Hippocampal formation (tissue), 2 donors: ENCODE data around the gene ASCL2.
"Not testable (repeated sequence)": the region's sequence is repeated elsewhere in the genome, so short reads cannot be mapped to it uniquely, and the experiment has no call there.

Source experiments
- DNase-seq, 2 donors: peaks; one replicate each; lab custom pipeline; 2025; lab: John Stamatoyannopoulos, UW

Gene ASCL2

DNA sequence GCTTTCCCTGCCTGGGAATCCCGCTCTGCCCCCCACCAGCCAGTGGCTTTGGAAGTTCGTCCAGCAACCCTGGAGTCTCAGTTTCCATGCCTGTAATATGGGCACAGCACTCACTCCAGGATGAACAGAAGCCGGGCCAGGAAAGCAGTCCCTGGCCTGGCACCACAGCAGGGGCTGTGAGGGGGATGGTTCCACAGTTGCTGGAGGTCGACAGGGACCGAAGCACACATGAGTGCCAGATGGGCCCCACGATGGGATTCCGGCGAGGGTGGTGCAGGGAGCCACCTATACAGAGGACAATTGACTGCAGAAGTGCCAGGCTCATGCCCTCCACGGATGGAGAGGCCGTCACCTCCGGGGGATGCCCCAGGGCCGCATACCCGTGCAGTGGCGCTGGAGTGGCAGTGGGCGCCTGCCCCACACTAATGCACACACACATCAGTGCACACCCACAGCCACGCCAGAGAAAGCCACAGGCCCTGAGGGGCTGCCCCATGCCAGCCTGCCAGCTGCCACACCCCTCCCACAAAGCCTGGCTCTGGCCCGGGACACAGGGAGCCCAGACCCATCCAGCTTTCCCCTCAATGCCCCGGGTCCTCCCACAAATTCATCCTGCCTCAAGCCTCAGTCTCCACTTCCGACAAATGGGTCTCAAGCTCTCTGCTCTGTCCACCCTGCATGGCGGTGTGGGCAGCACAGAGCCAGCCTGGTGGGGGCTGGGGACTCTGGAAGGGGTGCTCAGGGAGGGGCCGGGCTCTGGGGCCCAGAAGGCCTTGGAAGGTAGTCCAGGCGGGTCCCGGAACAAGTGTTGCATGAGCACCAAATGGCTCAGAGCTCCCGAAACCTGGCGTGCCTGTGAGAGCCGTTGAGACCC, 9.7 kb downstream of the ASCL2 start:
- DNase-seq: no peak

DNA sequence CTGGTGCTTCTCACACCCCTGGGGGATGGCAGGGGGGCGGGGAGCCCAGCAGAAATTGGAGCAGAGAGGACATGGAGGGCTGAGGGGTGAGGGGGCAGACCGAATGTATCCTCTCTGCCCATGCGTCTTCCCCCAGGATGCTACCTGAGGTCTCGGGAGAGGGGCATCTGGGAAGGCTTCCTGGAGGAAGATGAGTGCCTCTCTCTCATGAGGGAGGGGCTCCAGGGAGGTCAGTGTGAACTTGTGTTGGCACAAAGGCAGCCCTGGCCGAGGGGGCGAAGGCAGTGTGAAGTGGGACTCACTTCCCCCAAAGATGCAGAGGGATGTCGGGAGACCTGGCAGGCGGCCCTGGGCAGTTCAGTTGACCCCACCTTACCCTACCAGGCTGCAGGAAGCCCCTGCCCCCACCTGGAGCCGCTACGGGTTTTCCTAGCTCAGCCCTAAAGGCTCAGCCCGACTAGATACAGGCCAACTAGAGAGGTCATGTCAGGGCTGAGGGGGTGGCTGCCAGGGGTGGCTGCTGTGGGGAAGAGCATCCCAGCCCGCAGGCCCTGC, 10.4 kb downstream of the ASCL2 start:
- DNase-seq: no peak

DNA sequence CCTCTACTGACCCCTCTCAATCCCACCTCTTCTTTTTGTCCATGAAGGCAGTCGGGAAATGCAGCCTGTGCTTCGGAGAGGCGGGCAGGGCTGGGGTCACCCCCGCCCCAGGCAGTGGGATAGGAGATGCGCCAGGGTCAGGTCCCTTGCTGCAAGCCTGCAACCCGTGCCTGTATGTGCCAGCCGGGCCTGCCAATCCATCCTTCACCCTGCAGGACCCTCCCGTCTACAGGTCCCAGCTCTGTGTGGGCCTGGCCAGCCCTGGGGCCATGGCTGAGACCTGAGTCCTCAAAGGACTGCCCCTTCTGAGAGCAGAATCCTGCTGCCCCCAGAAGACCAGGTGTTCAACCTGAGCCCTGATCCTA, 10.9 kb downstream of the ASCL2 start:
- no peak for DNase-seq

DNA sequence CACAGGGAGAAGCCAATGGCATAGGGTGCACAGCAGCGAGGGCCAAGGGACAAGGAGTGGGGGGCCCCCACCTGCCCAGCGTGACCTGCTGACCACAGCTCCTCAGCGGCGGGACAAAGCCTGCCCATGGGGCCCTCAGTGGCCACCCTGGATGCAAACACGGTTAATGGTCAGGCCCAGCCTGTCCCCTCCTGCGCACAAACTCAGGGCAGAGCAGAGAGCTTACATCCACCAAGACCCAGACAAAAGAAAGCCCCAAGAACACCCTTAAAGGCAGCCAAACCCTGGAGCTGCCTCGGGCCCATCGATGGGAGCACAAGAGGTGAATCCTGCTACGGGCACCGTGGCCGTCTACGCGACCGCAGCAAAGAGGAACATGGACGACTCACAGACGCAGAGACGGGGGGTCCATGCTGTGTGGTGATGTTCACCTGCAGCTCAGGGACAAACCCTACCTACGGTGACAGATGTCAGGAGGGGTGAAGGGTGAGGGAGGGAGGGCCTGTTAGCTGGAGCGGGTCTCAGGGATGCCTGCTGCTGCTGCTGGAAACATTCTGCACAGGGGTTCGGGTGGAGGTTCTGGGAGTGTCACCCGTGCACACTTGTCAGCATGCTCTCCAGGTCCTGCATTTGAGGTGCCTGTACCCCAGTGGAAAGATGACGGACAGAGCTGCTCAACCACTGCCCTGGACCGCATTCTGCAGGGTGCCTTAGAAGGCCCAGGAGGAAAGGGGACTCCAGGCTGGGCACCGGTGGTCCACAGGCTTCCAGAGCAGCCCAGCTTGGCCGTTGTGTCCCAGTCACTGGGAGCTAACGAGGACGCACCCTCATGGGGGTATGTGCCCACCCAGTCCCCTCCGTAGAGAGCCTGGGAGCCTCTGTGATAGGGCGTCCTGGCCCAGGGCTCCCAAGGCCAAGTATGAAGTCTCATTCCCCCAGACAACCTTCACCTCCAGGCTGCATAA, 11.6 kb downstream of the ASCL2 start:
- no peak for DNase-seq

DNA sequence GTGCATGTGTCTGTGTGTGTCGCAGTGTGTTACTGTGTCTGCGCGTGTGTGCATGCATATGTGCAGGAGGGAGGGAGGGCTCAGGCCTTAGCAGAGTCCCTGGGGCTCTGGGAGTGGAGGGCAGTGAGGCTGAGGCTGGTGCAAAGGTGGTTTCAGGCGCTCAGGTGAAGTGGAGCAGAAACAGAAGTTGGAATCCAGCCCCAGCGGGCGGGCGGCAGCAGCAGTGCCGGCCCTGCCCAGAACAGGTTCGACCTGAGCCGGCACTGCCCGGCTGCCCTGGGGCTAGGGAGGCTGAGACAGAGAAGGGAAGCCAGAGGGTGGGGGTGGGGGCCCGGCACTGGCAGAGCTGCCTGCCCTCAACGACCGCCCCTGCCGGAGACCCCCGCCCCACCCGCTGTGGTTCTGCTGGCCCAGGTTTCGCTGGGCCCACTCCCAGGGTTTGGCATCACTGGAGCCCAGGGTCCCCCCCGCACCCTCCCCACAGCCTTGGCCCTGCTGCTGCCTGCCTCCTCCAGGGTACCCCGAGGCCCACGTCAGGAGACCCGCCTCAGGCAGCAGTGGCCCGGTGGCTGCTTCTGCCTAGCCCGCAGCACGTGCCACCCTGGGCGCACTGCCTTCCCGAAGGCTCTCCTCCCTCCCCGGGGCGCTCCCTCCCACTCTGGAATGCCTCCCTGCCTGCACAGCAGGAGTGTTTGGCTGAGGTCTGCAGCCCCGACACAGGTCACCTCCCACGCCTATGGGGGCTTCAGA, 13.3 kb downstream of the ASCL2 start:
- DNase-seq: no peak

DNA sequence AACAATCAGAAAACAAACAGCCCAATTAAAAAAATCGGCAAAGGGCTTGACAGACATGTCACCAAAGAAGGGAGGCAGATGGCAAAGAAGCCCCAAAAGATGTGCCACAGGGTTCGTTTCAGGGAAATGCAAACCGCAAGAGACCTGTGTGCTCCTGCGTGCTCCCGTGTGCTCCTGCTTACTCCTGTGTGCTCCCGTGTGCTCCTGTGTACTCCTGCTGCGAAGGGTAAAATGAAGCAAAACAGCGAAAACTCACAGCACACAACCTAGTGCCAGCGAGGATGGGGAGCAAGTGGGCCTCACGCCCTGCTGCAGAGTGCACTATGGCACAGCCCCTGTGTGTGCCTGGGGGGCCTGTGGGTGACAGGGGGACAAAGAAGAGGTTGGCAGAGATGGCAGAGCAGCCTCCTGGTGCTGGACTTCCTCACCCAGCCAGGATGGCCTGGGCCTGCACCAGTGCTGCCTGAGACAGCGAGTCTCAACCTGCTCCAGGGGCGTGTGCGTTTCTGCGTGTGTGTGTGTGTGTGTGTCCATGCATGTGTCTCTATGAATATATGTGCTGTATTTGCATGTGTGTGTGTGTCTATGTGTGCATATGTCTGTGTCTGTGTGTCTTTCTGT, 14.0 kb downstream of the ASCL2 start:
- no peak for DNase-seq

DNA sequence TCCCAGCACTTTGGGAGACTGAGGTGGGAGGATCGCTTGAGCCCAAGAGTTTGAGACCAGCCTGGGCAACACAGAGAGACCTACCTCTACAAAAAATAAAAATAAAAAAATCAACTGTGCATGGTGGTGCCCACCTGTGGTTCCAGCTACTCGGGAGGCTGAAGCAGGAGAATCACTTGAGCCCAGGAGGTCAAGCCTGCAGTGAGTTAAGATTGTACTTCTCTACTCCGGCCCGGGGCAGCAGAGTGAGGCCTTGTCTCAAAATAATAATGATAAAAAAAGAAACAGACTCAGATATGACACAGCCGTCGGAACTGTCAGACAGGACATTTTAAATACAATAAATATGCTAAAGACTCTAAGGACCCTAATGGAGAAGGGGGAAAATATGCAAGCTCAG, 18.4 kb downstream of the ASCL2 start:
- DNase-seq: no peak

DNA sequence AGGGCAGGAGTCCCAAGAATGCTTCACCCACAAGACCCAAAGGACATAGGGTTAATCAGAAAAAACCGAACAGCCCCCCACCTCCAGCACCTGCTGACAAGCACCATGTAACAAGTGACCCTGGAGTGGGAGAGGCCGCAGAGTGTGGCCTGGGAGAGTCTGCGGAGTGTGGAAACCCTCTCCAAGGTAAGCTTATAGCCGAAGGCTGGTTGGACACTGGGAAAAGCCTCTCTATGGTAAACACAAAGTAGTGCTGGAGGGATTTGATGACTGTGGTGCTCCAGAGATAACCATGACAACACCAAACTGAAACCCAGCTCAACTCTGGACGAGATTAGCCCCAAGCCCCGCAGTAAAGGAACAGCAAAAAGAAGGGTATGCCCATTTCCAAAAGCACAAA, 19.2 kb downstream of the ASCL2 start:
- no peak for DNase-seq

DNA sequence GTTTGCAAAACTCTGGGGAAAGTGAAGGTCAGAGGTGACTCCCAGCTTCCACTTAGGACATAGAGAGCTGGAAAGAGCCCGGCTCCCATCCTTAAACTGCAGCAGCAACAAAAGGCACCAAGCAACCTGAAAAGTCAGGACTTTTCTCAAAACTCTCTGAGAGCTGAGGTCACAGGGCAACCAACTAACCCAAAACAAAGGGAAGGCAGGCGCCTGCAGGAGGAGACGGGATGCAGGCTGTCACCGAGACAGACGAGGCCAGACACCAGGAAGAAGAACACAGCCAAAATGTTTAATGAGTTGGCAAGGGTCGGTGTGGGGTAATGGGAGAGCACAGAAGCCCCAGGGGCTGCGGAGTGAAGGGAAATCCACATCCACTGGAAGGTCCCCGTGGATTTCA, 19.9 kb downstream of the ASCL2 start:
- no peak for DNase-seq

DNA sequence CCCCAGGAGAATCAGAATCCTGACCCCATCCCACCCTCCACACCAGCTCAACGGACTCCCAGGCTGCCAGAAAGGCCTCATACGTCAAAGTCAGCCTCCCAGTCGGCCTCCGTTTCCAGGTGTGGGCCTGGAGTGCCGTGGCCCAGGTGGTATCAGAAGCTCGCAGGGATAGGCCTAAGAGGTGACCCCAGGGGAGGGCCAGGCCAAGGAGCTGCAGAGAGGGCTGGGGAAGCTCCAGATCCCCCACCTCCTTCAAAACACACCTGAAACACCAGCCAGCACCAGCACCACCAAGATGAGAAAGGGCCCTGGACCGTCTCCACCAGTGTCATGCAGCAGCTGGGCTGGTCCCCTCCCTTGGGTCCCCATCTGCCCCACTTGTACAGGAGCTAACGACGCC, 20.3 kb downstream of the ASCL2 start:
- DNase-seq: no peak

DNA sequence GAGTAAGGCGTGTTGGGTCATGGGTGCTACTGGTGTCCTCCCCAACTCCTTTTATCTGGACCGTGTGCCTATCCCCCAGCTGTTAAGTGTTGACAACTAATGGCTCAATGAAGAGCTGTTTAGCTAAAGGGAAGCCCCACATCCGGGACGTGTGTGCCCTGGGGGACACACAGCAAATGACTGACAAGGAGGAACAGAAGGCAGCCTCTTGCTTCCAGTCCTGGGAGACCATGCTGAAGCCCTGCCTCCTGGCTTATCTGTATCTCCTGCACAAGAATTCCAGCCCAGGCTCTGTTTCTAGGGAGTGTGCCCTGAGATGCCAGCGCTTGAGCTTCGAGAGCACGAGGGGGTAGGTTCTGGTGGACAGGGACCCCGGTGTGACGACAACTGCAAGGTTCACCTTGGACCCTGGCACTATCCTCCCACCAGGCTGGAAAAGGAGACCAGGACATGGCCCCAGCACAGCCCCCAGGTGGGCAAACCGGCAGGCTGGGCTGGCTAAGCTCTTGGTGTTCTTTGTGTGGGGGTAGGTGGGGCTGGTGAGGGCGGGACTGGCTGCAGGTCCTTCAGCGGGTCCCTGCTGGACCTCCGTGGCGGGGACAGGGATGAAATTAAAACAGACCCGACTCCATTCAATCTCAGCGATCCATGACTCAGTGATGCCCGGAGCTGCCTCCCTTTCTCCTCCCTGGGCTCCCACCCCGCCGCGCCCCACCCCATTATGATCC, 21.0 kb downstream of the ASCL2 start:
- no peak for DNase-seq

DNA sequence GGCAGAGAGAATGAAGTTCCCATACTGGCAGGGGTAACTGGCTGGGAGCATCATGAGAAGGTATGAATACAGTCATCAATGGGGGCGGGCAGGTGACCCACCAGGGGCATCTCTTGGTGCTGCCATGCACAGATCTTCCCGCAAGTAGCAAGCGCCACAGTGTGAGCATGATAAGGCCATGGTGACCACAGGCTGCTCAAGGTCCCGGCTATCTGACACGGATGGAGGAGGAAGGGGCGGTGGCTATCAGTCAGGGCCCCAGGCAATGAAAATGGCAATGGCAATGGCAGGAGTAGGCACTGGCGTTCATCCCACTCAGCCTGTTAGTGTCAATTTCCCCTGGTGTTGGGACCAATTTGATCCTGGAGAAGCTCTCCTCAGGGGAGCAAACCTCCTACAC, 21.6 kb downstream of the ASCL2 start:
- DNase-seq: no peak

DNA sequence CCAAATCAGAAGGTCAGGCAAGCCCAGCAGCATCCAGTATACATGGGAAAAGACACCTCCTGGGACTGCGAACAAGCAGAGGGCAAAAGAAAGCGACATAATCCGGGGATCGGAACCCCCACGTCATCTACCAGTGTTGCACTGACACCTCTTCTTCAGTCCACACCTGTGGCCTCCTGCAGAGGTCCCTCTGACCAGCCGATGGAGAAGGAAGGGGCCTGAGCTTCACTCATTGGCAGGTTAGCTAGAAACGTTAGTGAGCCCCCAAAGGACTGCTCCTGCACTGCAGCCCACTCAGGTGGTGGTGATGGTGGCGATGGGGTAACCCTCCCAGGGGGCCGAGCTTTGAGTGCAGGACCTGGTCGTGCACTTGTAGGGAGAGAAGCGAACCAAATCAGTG, 22.1 kb downstream of the ASCL2 start:
- DNase-seq: no peak

DNA sequence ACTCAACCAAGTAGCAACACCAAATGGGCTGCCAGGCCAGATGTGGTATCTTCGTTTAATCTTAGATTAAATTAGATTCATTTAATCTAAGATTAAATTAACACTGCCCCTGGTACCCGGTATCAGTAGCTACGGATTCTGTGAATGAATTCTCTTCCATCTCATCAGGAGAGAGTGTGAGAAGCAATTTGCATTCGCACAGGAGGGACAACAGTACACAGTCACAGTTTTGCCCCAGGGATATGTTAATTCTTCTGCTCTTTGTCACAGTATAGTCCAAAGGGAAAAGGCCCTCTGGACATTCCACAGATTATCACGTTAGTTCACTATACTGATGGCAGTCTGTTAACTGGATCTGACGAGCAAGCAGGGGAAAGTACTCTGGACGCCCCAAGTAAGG, 22.9 kb downstream of the ASCL2 start:
- DNase-seq: no peak

DNA sequence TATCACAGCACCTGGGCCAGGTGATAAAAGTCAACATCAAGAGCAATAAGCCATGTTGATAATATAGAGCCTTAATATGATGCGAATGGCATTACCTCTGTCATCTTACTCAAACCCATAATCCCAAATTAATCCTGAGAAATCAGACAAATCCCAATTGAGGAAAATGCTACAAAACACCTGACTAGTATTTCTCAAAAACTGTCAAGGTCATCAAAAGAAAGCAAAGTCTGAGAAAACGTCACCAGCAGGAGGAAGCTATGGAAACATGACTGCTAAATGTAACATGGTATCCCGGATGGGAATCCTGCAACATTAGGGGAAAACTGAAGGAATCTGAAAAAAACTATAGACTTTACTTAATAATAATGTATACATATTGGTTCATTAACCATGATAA, 29.6 kb downstream of the ASCL2 start:
- DNase-seq: no peak

DNA sequence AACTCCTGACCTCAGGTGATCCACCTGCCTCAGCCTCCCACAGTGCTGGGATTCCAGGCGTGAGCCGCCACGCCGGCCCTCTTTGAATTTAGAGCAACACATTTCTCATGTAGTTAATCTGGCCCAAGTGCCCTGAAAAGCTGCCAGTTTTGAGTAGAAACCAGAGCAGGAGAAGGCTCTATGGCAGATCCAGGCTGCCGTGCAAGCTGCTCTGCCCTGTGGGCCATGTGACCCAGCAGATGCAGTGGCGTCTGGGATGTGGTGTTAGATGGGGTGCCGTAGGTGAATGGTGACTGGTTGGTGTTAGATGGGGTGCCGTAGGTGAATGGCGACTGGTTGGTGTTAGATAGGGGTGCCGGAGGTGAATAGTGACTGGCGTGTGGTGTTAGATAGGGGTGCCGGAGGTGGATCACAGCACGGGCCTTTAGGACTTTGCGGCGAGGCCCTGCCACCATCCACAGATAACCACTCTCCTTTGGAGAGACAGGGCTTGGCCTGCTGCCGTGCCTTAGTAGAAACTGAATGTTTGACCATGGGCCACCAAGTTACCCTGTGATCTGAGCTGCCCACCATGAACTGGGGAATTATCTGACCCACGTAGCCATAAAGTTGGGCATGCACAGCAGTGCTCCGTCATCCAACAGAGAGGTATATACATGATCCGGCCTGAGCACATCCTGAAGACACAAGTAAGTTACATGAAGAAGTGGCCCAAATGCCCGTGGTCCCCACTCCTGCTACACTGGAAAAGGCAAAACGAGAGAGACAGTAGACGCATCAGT, 32.7 kb downstream of the ASCL2 start:
- no peak for DNase-seq

DNA sequence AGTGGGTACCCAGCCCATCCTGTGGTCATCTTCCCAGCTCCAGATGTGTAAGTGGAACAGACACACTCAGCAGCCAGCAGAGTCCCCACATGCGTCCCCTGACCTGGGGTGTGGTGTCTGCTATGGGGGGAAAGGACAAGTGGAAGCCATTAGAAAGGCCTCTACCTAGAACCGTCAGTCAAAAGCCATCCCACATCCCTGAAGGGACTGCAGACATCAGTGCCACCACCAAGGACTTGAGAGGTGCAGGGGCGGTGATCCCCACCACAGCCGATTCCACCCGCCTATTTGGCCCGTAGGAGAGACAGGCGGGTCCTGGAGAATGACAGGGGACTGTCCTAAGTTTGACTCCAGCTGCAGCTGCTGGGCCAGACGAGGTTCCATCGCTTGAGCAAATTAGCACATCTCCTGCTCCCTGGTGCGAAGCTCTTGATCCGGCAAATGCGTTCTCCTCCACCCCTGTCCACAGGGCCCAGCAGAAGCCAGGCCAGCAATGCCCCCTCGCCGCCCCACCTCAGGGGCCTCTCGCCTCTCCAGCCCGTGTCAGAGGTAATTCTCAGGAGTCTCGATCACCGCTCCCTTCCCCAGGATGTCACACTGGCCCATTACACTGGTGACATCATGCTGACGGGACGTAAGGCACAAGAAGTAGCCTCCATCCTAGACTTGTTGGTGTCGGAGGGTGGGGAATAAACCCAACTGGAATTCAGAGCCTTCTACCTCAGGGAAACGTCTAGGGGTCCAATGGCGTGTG, 33.8 kb downstream of the ASCL2 start:
- not testable (repeated sequence) for DNase-seq

DNA sequence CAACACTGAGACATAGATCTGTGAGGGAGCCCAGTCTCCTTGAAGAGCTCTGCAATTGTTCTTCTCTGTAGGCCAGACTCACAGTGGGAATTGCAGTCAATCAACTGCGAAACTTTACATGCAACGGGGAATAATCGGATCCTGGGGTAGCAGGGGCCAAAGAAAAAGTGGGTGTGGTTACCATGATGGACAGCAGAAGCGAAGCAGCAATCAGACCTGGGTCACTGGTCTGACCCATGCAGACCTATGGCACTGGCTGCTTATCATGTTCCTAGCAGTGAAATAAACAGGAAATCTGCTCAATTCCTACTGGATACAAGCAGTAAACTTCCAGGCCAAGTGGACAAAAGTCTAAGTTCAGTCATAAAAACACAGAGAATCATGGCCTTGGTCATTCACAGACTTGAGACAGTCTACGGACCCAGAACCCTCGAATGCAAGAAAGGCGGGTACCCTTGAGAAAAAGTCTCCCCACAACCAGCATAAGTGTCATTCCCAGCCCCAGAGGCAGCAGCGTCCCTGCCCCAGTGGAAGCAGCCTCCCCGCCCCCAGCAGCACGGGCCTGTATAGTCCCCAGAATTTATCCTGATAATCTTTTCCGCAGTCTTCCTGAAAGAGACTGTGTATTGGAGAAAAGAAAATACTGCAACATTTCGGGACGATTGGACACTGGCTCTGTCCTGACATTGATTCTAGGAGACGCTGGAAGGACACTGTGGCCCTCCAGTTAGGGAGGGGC, 34.6 kb downstream of the ASCL2 start:
- DNase-seq: no peak

DNA sequence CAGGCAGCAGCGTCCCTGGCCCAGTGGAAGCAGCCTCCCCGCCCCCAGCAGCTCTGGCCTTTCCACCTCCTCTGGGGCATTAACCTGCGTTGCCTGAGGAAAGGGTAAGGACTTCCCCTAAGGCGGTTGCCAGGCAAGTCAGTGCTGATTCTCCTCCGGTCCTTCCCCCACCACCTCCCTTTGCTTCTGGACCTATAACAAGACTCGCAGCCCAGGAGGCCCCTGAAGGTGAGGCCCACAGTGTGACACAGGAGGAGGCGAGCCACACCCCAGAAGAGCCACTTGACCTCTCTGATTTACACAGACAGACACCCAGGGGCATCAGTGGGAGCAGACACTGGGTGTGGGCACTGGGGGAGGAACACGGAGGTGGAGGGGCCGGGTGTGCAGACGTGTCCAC, 35.4 kb downstream of the ASCL2 start:
- no peak for DNase-seq
